GM12878 (cell line): ENCODE data around the gene LNPK. TPM values are rescaled to one million over a fixed set of nuclear protein-coding genes. Genes with fewer than 3 reads are reported as not detected.

Source experiments
- ATAC-seq: fragments of 200-7000 bp; cut with Tn5 transposase; 3 replicates; pipeline ENCODE4 v1.9.1; 2020; ENCODE audit warnings: mild to moderate bottlenecking, moderate library complexity
- BruUV-seq: library from RNA; stranded (reverse); fragments of 400-500 nt; replicated peaks from 2 replicates; lab custom pipeline; 2021; lab: Mats Ljungman, UMichigan
- CTCF ChIA-PET: fragments of 300-600 bp; sonication (Branson Sonifier 250); formaldehyde crosslinking; extraction: SDS; loops from one replicate; lab custom pipeline; 2021; ENCODE audit warnings: inconsistent platforms; lab: Yijun Ruan, JAX
- POLR2A ChIA-PET: fragments of 350-600 bp; formaldehyde crosslinking; extraction: SDS; loops from one replicate; lab custom pipeline; 2021; ENCODE audit warnings: inconsistent platforms; lab: Charles Lee
- RAD21 ChIA-PET: fragments of 300-600 bp; sonication (Branson Sonifier 250); formaldehyde crosslinking; loops from one replicate; lab custom pipeline; 2023; ENCODE audit warnings: antibody characterized with exemption; ENCODE audit not compliant: unreplicated experiment; lab: Charles Lee
- SMC1A ChIA-PET: fragments of 300-600 bp; sonication (Branson Sonifier 250); formaldehyde crosslinking; loops from one replicate; lab custom pipeline; 2023; ENCODE audit not compliant: unreplicated experiment, uncharacterized antibody; lab: Charles Lee
- DNase-seq: peaks from one replicate; pipeline ENCODE4 v3.0.0-alpha.2; 2011; ENCODE audit warnings: low read depth, low spot score
- FAIRE-seq: peaks from 3 replicates; lab custom pipeline; 2011; peaks lifted over from hg19 to GRCh38; lab: Jason Lieb, UNC
- H2AFZ ChIP-seq: 2 replicates; pipeline ENCODE4 v1.6.0; 2011; ENCODE audit warnings: low read depth, low read length, control low read depth; ENCODE audit not compliant: control insufficient read depth
- H3K27ac ChIP-seq: 2 replicates; pipeline ENCODE4 v1.5.1; 2011; ENCODE audit warnings: control low read depth; ENCODE audit not compliant: control insufficient read depth, insufficient read depth
- H3K27me3 ChIP-seq, 2 experiments: replicated peaks in 1 of 2; 2 replicates each; pipeline versions ENCODE4 v1.6.0 to v1.6.1; 2011; ENCODE audit warnings: low read length in 1 of 2; ENCODE audit not compliant: control insufficient read depth in 2 of 2, insufficient read depth in 2 of 2
- H3K36me3 ChIP-seq, 2 experiments: 2 replicates each; pipeline ENCODE4 v1.5.1; 2011; ENCODE audit warnings: low read length in 1 of 2; ENCODE audit not compliant: control insufficient read depth in 2 of 2, insufficient read depth in 2 of 2
- H3K4me1 ChIP-seq: 2 replicates; pipeline ENCODE4 v1.6.1; 2011; ENCODE audit warnings: mild to moderate bottlenecking, low read length, moderate library complexity, mixed read lengths; ENCODE audit not compliant: control insufficient read depth, insufficient read depth
- H3K4me2 ChIP-seq: 2 replicates; pipeline ENCODE4 v1.6.0; 2011; ENCODE audit warnings: control low read depth; ENCODE audit not compliant: control insufficient read depth, insufficient read depth
- H3K4me3 ChIP-seq: fragments of 200-600 bp; sonication (generic); 2 replicates; pipeline ENCODE4 v1.5.1; 2016
- H3K79me2 ChIP-seq: 2 replicates; pipeline ENCODE4 v1.6.0; 2011; ENCODE audit warnings: low read length; ENCODE audit not compliant: control insufficient read depth, insufficient read depth
- H3K9ac ChIP-seq: 2 replicates; pipeline ENCODE4 v1.8.0; 2011; ENCODE audit warnings: low read length, control low read depth, mixed read lengths; ENCODE audit not compliant: control insufficient read depth, insufficient read depth
- H3K9me3 ChIP-seq: replicated peaks from 3 replicates; pipeline ENCODE4 v1.5.1; 2011; ENCODE audit warnings: mild to moderate bottlenecking, low read length; ENCODE audit not compliant: control insufficient read depth, insufficient read depth
- H4K20me1 ChIP-seq: 2 replicates; pipeline ENCODE4 v1.6.0; 2011; ENCODE audit not compliant: control insufficient read depth, insufficient read depth
- CBFB ChIP-seq: IDR thresholded peaks from 2 replicates; pipeline ENCODE4 v1.6.1; 2016; ENCODE audit warnings: antibody characterized with exemption, low read depth
- CBX5 ChIP-seq: sonication (generic); IDR thresholded peaks from 2 replicates; pipeline ENCODE4 v1.6.1; 2016; ENCODE audit warnings: low read depth, moderate library complexity, mild to moderate bottlenecking, inconsistent platforms
- E2F4 ChIP-seq: IDR thresholded peaks from 2 replicates; pipeline ENCODE4 v1.6.1; 2012; ENCODE audit warnings: low read depth, low read length, improper control_type of control experiment
- EGR1 ChIP-seq, 2 experiments: IDR thresholded peaks; 1 replicate in 1 of 2; 2 replicates in 1 of 2; pipeline ENCODE4 v1.6.1; 2011 to 2012; ENCODE audit warnings: low read depth in 2 of 2, low read length in 2 of 2, borderline replicate concordance in 1 of 2, mild to moderate bottlenecking in 1 of 2, moderate library complexity in 1 of 2
- KAT2A ChIP-seq: conservative IDR thresholded peaks from 2 replicates; pipeline ENCODE4 v1.6.1; 2011; ENCODE audit warnings: low read depth, low read length; ENCODE audit not compliant: control insufficient read depth
- MXI1 ChIP-seq: fragments of 150-350 bp; IDR thresholded peaks from 2 replicates; pipeline ENCODE4 v1.6.1; 2011; ENCODE audit warnings: low read depth, mild to moderate bottlenecking, inconsistent platforms, low read length, improper control_type of control experiment
- NR2F1 ChIP-seq: fragments of 450-650 bp; conservative IDR thresholded peaks from 2 replicates; pipeline ENCODE4 v1.6.1; 2017; ENCODE audit warnings: mild to moderate bottlenecking
- RUNX3 ChIP-seq: IDR thresholded peaks from 2 replicates; pipeline ENCODE4 v1.6.1; 2012; ENCODE audit warnings: low read length, inconsistent platforms
- SP1 ChIP-seq: IDR thresholded peaks from one replicate; pipeline ENCODE4 v1.6.1; 2011; ENCODE audit warnings: low read depth, low read length
- TCF7 ChIP-seq: IDR thresholded peaks from 2 replicates; pipeline ENCODE4 v1.6.1; 2014; ENCODE audit warnings: antibody characterized with exemption, borderline replicate concordance
- ZSCAN29 ChIP-seq: fragments of 450-650 bp; IDR thresholded peaks from 2 replicates; pipeline ENCODE4 v1.6.1; 2017; ENCODE audit warnings: mild to moderate bottlenecking, moderate library complexity
- WGBS: methylation state at CpG from one replicate; pipeline ENCODE4 v1.1.6; 2016; ENCODE audit warnings: low lambda C conversion rate; ENCODE audit not compliant: insufficient replicate concordance, insufficient coverage; ENCODE audit errors: missing lambda C conversion rate; 5-methylcytosine and 5-hydroxymethylcytosine counted together
- in situ Hi-C: fragments of 300-500 bp; cut with MboI; formaldehyde crosslinking; loops from 9 replicates; pipeline ENCODE4 v1.14.3; 2018; ENCODE audit warnings: mixed read lengths
- intact Hi-C: fragments of 100-400 bp; cut with micrococcal nuclease; formaldehyde crosslinking; loops from one replicate; pipeline ENCODE4 v1.14.2; 2022; ENCODE audit not compliant: unreplicated experiment
- polyA plus RNA-seq, 11 experiments: library from polyadenylated mRNA; depleted of rRNA in 4 of 11; unstranded in 6 of 11; stranded (reverse) in 5 of 11; fragments of >200 nt; fragmentation: Nextera tagmentation in 4 of 11; fragmentation: Illumina TruSeq in 1 of 11; extraction: Ambion mirVana in 4 of 11; extraction: Trizol in 1 of 11; gene quantifications; 1 replicate in 1 of 11; 2 replicates in 10 of 11; pipeline versions ENCODE4 v1.2.1 to v1.2.3, GENCODE V29; 2011 to 2016; ENCODE audit warnings: inconsistent platforms in 2 of 11, missing spikeins in 2 of 11, low read depth in 1 of 11
- total RNA-seq, 4 experiments: library from RNA; depleted of rRNA in 3 of 4; stranded (reverse); fragments of >200 nt in 3 of 4; fragmentation: Illumina TruSeq in 1 of 4; extraction: Trizol in 1 of 4; gene quantifications; 2 replicates each; pipeline versions ENCODE4 v1.2.1 to v1.2.3, GENCODE V29; 2013 to 2021
- TF ChIP-seq, protein P1 (sequence below): fragments of 450-650 bp; formaldehyde crosslinking; IDR thresholded peaks from 2 replicates; pipeline ENCODE4 v1.4.0; 2020; ENCODE audit warnings: mild to moderate bottlenecking, moderate library complexity

The LNPK gene
- total and polyA plus RNA-seq, 10 of the 15 experiments (the other 5 are each of a cell fraction or from before 2014, with no cell fraction given): 3.2 to 30.0 (median 15.6) TPM

- ChIA-PET SMC1A (no interaction called here), POLR2A (no interaction called here), CTCF (no interaction called here), RAD21 (interaction anchor here (0.7 kb wide), 1 partner anchor 791 kb away, joined by 3 read pairs; no protein-coding TSS in a partner anchor)
- intact Hi-C loops: loop anchor here (10.0 kb wide), 1 partner anchor 200 kb away; the partner anchor contains the start of gene EVX2
- Histone ChIP-seq H3K9me3 (no peaks in the 10 kb centered on the region), H3K4me3 (no peak overlapping the region), H2AFZ (no peak overlapping the region), H3K27me3 (no peaks in the 10 kb centered on the region; a peak in 1 of 4 replicates), H3K9ac (no peak overlapping the region), H4K20me1 (no peaks in the 10 kb centered on the region), H3K4me2 (no peak overlapping the region), H3K79me2 (no peaks in the 10 kb centered on the region), H3K4me1 (no peaks in the 10 kb centered on the region), H3K27ac (no peak overlapping the region), H3K36me3 (no peaks in the 10 kb centered on the region)
- FAIRE-seq: no peak
- no TSS peak for BruUV-seq
- in situ Hi-C loops: no loop called here
- 20% methylated on average over 7 of the region's 7 CpGs for WGBS
- DNase-seq: no peak
- no peak for TF ChIP-seq SP1
- no peak for TF ChIP-seq CBX5
- no peak for TF ChIP-seq TCF7
- TF ChIP-seq KAT2A: no peak
- TF ChIP-seq CBFB: no peak
- no peak for TF ChIP-seq EGR1 (IDR thresholded peaks at IDR 0.05; ENCODE audit: borderline replicate concordance in 1 of 2, low read depth in 2 of 2, low read length in 2 of 2)
- no peak for ATAC-seq
Observed at GRCh38 chr2:175884697-175885393, 117.2 kb downstream of the LNPK start.

GRCh38 chr2:175883586-175884194 is 118.4 kb downstream of the LNPK start:
- BruUV-seq: no TSS peak
- Histone ChIP-seq H3K9ac (no peak overlapping the region), H4K20me1 (no peaks in the 10 kb centered on the region), H3K27me3 (no peaks in the 10 kb centered on the region; a peak in 1 of 4 replicates), H3K4me2 (no peak overlapping the region), H3K4me1 (no peaks in the 10 kb centered on the region), H3K9me3 (no peaks in the 10 kb centered on the region), H3K79me2 (no peaks in the 10 kb centered on the region), H2AFZ (no peak overlapping the region), H3K36me3 (no peaks in the 10 kb centered on the region), H3K4me3 (no peak overlapping the region), H3K27ac (no peak overlapping the region)
- ChIA-PET SMC1A (no interaction called here), POLR2A (no interaction called here), RAD21 (no interaction called here), CTCF (no interaction called here)
- in situ Hi-C loops: no loop called here
- DNase-seq (no peak), ATAC-seq (no peak), FAIRE-seq (no peak)
- intact Hi-C loops: loop anchor here (10.0 kb wide), 1 partner anchor 201 kb away; the partner anchor contains the start of gene EVX2
- WGBS: 45% methylated on average over 7 of the region's 7 CpGs
- TF ChIP-seq NR2F1: no peak
- TF ChIP-seq ZSCAN29: no peak
- TF ChIP-seq RUNX3: no peak
- no peak for TF ChIP-seq MXI1
- TF ChIP-seq, protein P1, sequence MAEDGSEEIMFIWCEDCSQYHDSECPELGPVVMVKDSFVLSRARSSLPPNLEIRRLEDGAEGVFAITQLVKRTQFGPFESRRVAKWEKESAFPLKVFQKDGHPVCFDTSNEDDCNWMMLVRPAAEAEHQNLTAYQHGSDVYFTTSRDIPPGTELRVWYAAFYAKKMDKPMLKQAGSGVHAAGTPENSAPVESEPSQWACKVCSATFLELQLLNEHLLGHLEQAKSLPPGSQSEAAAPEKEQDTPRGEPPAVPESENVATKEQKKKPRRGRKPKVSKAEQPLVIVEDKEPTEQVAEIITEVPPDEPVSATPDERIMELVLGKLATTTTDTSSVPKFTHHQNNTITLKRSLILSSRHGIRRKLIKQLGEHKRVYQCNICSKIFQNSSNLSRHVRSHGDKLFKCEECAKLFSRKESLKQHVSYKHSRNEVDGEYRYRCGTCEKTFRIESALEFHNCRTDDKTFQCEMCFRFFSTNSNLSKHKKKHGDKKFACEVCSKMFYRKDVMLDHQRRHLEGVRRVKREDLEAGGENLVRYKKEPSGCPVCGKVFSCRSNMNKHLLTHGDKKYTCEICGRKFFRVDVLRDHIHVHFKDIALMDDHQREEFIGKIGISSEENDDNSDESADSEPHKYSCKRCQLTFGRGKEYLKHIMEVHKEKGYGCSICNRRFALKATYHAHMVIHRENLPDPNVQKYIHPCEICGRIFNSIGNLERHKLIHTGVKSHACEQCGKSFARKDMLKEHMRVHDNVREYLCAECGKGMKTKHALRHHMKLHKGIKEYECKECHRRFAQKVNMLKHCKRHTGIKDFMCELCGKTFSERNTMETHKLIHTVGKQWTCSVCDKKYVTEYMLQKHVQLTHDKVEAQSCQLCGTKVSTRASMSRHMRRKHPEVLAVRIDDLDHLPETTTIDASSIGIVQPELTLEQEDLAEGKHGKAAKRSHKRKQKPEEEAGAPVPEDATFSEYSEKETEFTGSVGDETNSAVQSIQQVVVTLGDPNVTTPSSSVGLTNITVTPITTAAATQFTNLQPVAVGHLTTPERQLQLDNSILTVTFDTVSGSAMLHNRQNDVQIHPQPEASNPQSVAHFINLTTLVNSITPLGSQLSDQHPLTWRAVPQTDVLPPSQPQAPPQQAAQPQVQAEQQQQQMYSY (CRISPR knock-in tag): no peak
- no peak for TF ChIP-seq E2F4
